Activated naive CD4-positive, alpha-beta T cell treated with anti-CD3 and anti-CD28 coated beads, Interleukin-2, amount 50 U/mL, for 72 hours (primary cell): ENCODE results near the gene TMEM212. TPM values are rescaled to one million over a fixed set of nuclear protein-coding genes. Genes with fewer than 3 reads are reported as not detected.
"Not testable (repeated sequence)": the region's sequence is repeated elsewhere in the genome, so short reads cannot be mapped to it uniquely, and the experiment has no call there.

Source experiments
- ATAC-seq, 2 donors: fragments of 150-1000 bp; cut with Tn5 transposase; 2 replicates each; pipeline ENCODE4 v1.10.0; 2021; ENCODE audit warnings: mild to moderate bottlenecking in 2 of 2, moderate library complexity in 2 of 2
- DNase-seq, 2 donors: peaks; one replicate each; pipeline ENCODE4 v3.0.0; 2021 to 2022; ENCODE audit warnings: low spot score in 2 of 2
- H3K27ac Mint-ChIP-seq, 2 donors: one replicate each; pipeline ENCODE4 v1.8.0; 2022; ENCODE audit warnings: mild to moderate bottlenecking in 2 of 2, mixed read lengths in 2 of 2
- H3K36me3 Mint-ChIP-seq, 2 donors: one replicate each; pipeline ENCODE4 v1.8.0; 2022; ENCODE audit warnings: mixed read lengths in 2 of 2
- H3K9me3 Mint-ChIP-seq, 2 donors: one replicate each; pipeline ENCODE4 v1.8.0; 2022; ENCODE audit warnings: mixed read lengths in 2 of 2
- total RNA-seq, 2 donors: library from RNA; stranded (reverse); gene quantifications; one replicate each; pipeline ENCODE4 v1.2.3, GENCODE V29; 2022

The TMEM212 gene
- total RNA-seq, 2 donors from 2014 or later, result not detected

DNA sequence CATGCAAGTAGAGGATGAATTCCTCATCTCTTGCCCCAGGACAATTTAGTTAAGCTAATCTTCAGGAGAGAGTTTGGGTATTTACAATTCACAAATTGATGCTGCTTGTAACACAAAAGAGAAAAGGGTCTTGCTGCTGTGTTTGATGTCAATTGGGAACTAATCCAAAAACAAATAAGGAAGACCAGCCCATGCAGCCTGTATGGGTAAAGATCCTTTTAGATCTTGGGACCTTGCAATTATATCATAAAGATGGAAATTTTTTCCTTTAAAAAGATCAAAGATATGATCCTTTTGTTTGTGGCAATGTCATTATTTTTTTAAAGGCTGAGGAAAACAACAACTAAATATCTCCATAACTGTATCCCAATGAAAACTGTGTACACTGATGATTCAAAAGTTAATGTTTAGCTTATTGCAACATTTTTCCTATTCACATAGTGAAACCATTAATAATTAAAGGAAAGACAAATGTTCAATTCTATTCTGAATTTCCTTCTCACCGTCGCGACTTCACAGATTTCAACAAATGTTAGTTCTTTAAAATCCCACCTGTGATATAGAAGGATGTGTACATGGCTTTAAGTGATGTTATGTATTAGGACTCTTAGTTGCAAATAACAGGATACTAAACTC, 40.2 kb downstream of the TMEM212 start:
- peaks cover 0 to 4% of the 10 kb centered on the region in 2 donors for H3K9me3 Mint-ChIP-seq
- H3K36me3 Mint-ChIP-seq, result peaks cover 0 to 5% of the 10 kb centered on the region in 2 donors
- DNase-seq (no peak), ATAC-seq (no peak)
- H3K27ac Mint-ChIP-seq, result no peak overlapping the region

DNA sequence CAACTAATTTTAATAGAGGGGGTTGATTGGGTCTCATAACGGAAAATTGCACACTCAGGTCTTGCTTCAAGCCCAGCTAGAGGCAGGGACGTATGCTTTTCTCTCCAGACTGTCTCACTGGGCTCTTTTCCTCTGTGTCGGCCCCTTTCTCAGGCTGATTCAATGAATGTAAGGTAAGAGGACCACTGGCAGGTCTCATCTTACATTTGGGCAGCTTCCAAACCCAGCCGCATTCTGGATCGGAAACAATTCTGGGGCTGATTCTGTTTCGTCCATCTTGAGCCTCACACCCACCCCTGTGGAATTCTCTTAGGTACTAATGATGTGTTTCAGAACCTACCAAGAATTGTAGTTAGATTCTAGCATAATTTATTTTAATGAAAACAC, 40.7 kb downstream of the TMEM212 start:
- DNase-seq (no peak), ATAC-seq (no peak)
- no peak overlapping the region for H3K27ac Mint-ChIP-seq
- H3K9me3 Mint-ChIP-seq, result peaks cover 0 to 4% of the 10 kb centered on the region in 2 donors
- H3K36me3 Mint-ChIP-seq, result peaks cover 0 to 5% of the 10 kb centered on the region in 2 donors

DNA sequence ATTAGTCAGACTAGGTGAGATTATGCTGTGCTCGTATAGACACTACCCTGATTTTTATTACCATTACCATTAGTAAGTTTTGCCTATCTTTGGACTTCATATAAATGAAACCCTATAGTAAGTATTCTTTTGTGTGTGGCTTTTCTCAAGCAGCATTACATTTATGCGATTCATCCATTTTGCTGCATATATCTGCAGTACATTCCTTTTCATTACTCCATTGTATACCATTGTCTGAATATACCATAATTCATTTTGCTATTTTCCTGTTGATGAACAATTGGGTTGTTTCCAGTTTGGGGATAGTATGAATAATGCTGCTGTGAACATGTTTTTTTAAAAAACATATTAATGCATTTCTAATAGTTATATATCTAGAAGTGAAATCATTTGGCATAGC, 45.3 kb downstream of the TMEM212 start:
- Mint-ChIP-seq H3K27ac (no peak overlapping the region), H3K9me3 (peaks cover 0 to 4% of the 10 kb centered on the region in 2 donors)
- no peak for ATAC-seq

DNA sequence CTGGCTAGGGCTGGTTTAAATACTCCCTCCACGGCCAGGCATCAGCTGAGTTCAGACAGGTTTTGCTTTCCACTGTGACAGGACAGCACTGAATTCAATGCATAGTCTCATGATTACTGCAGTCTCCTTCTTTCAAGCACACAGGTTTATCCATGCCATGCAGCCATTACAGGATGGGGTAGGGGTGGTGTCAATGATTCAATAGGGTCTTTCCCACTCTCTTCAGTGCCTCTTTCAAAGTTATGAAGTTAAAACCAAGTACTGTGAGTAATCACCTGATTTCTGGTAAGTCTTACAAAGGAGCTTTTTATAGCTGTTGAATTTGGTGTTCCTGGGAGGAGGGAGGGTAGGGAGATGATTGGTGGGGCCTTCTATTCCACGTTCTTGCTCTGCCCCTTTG, 47.2 kb downstream of the TMEM212 start:
- peaks cover 0 to 4% of the 10 kb centered on the region in 2 donors for H3K9me3 Mint-ChIP-seq
- H3K27ac Mint-ChIP-seq, result no peak overlapping the region
- ATAC-seq (peak; percentile 86 to 96), DNase-seq (no peak)
- H3K36me3 Mint-ChIP-seq, result peaks cover 0 to 5% of the 10 kb centered on the region in 2 donors

More for the DNA sequence above, 45.3 kb downstream of the TMEM212 start:
- no peak for DNase-seq
- H3K36me3 Mint-ChIP-seq, result peaks cover 0 to 5% of the 10 kb centered on the region in 2 donors

DNA sequence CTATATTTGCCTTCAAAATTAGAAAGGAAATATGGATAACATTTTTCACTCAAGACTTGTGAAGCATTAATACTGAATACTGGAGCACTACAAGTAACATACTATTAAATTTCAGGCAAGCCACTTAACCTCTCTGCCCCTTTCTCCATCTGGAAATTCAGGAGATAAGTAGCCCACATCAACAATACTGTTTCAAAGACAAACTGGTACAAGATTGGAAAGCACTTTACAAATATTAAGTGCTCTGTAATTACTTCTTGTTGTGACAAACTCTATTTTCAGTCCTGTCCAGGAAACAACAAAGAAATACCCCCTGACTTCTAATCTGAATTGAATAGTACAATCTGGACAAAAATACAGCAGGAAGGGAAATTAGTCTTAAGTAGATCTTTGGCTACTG, 49.3 kb downstream of the TMEM212 start:
- peaks cover 0 to 4% of the 10 kb centered on the region in 2 donors for H3K9me3 Mint-ChIP-seq
- no peaks in the 10 kb centered on the region for H3K36me3 Mint-ChIP-seq
- ATAC-seq, result no peak
- DNase-seq, result no peak
- H3K27ac Mint-ChIP-seq, result no peak overlapping the region

DNA sequence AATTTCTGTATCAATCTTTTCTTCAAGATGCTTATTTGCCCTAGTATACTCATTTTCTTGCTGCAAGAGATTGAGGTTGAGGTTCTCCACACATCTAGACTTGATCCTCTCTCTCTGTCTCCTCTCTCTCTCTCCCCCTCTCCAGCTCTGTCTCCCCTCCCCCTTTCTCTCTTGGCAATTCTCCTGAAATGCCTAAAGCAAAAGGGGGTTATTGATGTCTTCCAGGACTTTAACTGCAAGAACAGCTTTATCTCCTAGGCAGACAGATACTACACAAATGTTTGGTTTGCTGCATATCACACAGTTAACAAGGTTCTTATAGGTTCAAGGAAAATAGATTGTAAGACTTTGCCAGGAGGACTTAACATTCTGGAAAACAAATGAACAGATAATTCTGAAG, 52.1 kb downstream of the TMEM212 start:
- Mint-ChIP-seq H3K27ac (no peak overlapping the region), H3K9me3 (no peaks in the 10 kb centered on the region), H3K36me3 (no peaks in the 10 kb centered on the region)
- DNase-seq (no peak), ATAC-seq (no peak)

DNA sequence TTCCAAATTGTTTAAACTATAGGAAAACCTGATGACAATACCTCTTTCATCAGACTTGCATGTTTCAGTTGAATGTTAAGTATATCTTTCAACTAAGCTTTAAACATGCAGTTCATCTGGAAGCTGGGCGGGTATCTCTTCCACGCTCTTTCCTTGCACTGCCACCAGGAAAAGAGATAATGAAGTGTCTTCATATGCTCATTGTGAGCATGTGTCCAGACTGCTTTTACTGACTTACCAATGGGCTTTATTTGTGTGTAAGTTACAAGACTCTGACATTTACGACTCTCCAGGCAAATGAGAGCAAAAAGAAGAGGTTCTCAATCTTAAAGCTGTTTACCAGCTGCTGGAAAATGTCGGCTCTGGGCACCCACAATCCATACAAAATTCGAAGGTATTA, 52.8 kb downstream of the TMEM212 start:
- Mint-ChIP-seq H3K36me3 (no peaks in the 10 kb centered on the region), H3K9me3 (no peaks in the 10 kb centered on the region), H3K27ac (no peak overlapping the region)
- ATAC-seq, result no peak
- DNase-seq, result no peak

DNA sequence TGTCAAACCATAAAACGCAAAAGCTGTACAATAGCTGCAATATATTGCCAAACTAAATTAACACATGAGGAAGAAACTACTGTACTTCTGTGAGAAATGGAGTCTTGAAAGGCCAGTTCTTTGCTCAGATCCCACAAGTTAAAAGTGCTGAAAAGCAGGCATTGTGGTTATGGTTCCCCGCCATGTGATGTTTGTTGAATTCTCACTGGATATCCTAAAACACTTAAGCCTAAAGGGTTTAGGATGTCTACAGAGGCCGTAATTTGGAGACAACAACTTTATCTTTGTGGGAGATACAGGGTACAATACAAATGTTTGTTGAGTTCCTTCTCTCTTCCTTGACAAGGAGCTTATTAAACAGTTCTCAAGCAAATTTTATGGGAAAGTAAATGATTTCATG, 53.2 kb downstream of the TMEM212 start:
- no peaks in the 10 kb centered on the region for H3K36me3 Mint-ChIP-seq
- no peak overlapping the region for H3K27ac Mint-ChIP-seq
- no peak for ATAC-seq

DNA sequence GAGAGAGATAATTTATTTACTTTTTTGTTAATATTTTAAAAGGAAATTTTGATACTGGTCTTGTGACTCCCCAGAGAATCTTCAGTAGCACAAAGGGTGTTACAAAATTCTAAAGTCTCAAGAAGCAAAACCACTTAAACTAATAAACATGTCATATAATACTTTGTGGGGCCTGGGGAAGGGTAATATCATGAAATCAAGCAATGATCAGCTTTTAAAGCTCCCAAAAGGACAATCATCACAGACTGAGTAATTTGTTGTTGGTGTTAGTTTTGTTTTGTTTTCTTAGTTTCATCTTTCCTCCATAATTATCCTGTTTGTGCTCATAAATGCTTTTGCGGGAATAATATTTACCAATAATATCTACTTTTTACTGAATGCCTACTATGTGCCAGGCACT, 55.0 kb downstream of the TMEM212 start:
- Mint-ChIP-seq H3K27ac (no peak overlapping the region), H3K36me3 (no peaks in the 10 kb centered on the region), H3K9me3 (no peaks in the 10 kb centered on the region)
- DNase-seq, result no peak
- ATAC-seq, result no peak

More for the DNA sequence above, 53.2 kb downstream of the TMEM212 start:
- no peaks in the 10 kb centered on the region for H3K9me3 Mint-ChIP-seq
- no peak for DNase-seq

DNA sequence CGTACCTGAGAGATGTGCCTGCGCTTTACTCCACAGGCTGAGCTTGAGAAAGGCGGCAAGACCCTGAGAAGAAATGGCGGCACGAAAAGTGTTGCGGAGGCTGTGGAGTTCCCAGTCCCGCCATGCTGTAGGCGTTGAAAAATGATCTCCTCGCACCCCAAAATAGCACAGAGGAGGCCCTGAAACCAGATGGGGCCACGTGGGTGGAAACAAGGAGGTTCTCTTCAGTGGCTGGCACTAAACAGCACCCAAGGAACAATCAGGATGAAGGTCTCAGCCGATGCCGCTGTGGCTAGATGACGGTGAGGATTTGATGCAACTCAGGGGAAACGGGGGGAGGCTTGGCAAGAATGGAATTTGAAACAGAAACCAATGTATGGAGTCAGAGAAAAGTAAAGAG, 57.3 kb downstream of the TMEM212 start:
- Mint-ChIP-seq H3K9me3 (no peaks in the 10 kb centered on the region), H3K36me3 (no peaks in the 10 kb centered on the region), H3K27ac (no peak overlapping the region)
- no peak for DNase-seq
- ATAC-seq, result no peak

DNA sequence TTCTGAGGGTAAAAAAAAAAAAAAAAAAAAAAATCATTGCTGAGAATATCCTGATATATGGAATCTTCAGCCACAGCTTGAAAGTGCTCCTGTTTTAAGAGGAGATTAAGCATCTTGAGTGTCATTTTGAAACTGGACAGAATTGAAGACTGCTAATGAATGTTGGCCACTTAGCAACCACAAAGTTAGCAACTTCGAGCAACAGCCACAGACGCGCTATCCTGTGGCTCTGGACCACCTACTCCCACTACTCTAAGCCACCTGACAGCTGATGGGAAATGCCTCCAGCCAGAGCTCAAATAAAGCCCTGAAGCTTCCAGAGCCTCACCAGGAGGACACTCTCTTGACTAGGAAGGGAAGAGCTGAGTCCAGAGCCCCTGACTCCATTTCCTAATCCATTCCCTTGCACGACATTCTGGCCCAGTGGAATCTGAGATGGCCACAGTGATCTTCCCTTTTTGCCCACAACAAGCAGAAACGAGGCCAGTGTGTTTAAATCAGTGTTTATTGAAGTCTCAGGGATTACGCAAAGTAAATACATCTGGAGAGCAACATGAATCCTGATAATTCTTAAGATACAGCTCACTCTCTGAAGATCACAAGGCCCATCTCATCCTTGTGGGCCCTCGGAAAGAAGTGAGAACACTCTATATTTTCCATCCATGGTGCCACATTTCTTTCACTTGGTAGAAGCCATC, 58.6 kb downstream of the TMEM212 start:
- DNase-seq (no peak), ATAC-seq (no peak)
- Mint-ChIP-seq H3K27ac (no peak overlapping the region), H3K9me3 (no peaks in the 10 kb centered on the region), H3K36me3 (no peaks in the 10 kb centered on the region)

DNA sequence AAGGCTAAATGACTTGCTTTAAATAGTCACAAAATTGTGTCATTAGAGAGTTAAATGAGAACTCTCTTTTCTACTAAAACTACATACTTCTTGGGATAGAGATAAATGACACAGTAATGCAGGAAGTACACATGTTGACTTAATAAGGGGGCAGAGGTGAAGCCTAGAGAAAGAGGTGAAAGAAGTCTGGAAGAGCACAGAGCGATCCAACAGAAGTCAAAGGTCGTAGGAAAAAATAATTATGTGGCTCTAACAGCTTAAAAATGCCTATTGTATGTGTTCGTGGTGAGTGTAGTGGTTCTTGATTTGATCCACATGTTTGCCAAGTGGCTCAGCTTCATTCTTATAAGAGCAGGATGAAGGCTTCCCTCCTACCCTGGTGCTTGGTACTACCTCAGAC, 61.7 kb downstream of the TMEM212 start:
- DNase-seq (no peak), ATAC-seq (no peak)
- H3K27ac Mint-ChIP-seq, result no peak overlapping the region
- no peaks in the 10 kb centered on the region for H3K9me3 Mint-ChIP-seq
- H3K36me3 Mint-ChIP-seq, result no peaks in the 10 kb centered on the region

DNA sequence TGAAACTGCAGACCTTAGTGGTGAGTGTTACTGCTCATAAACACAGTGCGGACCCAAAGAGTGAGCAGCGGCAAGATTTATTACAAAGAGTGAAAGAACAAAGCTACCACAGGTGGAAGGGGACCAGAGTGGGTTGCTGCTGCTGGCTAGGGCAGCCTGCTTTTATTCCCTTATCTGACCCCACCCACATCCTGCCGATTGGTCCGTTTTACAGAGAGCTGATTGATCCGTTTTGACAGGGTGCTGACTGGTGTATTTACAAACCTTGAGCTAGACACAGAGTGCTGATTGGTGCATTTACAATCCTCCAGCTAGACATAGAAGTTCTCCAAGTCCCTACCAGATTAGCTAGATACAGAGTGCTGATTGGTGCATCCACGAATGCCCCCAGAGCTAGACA, 63.4 kb downstream of the TMEM212 start:
- not testable (repeated sequence) for DNase-seq, H3K27ac Mint-ChIP-seq, H3K36me3 Mint-ChIP-seq, ATAC-seq, H3K9me3 Mint-ChIP-seq

DNA sequence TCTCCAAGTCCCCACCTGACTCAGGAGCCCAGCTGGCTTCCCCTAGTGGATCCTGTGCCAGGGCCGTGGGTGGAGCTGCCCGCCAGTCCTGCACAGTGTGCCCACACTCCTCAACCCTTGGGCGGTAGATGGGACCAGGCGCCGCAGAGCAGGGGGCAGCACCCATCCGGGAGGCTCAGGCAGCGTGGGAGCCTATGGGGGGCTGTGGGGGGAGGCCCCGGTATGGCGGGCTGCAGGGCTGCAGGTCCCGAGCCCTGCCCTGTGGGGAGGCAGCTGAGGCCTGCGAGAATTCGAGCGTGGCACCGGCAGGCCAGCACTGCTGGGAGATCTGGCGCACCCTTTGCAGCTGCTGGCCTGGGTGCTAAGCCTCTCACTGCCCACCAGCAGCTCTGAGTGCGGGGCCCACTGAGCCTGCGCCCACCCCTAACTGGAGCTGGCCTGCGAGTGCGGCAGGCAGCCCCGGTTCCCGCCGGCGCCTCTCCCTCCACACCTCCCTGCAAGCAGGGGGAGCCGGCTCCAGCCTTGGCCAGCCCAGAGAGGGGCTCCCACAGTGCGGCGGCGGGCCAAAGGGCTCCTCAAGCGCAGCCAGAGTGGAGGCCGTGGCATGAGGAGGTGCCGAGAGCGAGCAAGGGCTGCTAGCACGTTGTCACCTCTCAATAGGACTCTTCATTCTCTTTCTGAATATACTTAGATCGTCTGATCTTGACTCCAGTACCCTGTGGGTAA, 64.0 kb downstream of the TMEM212 start:
- H3K9me3 Mint-ChIP-seq, result peaks cover 0 to 3% of the 10 kb centered on the region in 2 donors
- H3K27ac Mint-ChIP-seq, result no peak overlapping the region
- ATAC-seq (no peak), DNase-seq (no peak)
- no peaks in the 10 kb centered on the region for H3K36me3 Mint-ChIP-seq

DNA sequence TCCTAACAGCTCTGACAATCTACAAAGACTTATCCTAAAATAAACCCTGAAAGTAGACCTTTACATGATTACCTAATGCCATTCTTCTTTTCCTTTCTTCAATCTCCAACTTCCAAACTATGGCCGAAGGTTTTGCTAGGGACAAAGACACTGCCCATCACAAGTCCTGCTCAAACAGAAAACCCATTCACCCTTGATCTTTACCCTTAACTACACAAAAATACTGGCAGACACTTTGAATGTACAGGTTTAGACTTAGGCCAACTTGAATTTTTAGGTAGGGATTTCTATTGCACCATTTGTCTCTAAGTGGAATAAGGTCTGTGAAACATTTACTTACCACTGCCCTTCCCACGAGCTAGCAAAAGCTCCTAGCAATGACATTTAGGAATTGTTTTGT, 64.6 kb downstream of the TMEM212 start:
- Mint-ChIP-seq H3K36me3 (no peaks in the 10 kb centered on the region), H3K27ac (no peak overlapping the region), H3K9me3 (peaks cover 0 to 3% of the 10 kb centered on the region in 2 donors)
- DNase-seq (no peak), ATAC-seq (no peak)

DNA sequence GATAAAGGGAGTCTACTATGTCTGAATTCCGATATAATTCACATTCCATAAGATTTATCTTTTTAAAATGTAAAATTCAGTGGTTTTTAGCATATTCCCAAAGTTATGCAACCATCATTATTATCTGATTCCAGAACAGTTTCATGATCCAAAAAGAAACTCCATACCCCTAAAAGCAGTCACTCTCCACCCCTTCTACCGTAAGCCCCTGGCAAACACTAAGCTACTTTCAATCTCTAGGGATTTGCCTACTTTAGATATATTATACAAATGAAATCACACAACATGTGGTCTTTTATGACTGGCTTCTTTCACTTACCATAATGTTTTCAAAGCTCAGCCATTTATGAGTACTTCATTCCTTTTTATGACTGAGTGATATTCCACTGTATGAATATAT, 65.6 kb downstream of the TMEM212 start:
- DNase-seq, result no peak
- H3K36me3 Mint-ChIP-seq, result no peaks in the 10 kb centered on the region
- H3K27ac Mint-ChIP-seq, result no peak overlapping the region
- peaks cover 0 to 3% of the 10 kb centered on the region in 2 donors for H3K9me3 Mint-ChIP-seq
- ATAC-seq, result no peak
